B cell (primary cell): ENCODE results near the gene NUP62. TPM values are rescaled to one million over a fixed set of nuclear protein-coding genes. Genes with fewer than 3 reads are reported as not detected.

Source experiments
- ATAC-seq: fragments of 200-7000 bp; cut with Tn5 transposase; one replicate; pipeline ENCODE4 v1.10.0; 2021; ENCODE audit warnings: low read depth, mild to moderate bottlenecking, moderate number of reproducible peaks, moderate library complexity
- CTCF ChIA-PET: fragments of 350-600 bp; sonication (Branson Sonifier 250); formaldehyde crosslinking; loops from one replicate; lab custom pipeline; 2021; ENCODE audit warnings: antibody characterized with exemption, inconsistent platforms; lab: Charles Lee
- POLR2A ChIA-PET: fragments of 350-600 bp; sonication (Branson Sonifier 250); formaldehyde crosslinking; loops from one replicate; lab custom pipeline; 2021; ENCODE audit warnings: antibody characterized with exemption; lab: Charles Lee
- DNase-seq: peaks from one replicate; pipeline ENCODE4 v3.0.0; 2013
- H2AFZ ChIP-seq: 2 replicates; pipeline ENCODE4 v1.6.1; 2012; ENCODE audit warnings: mild to moderate bottlenecking, low read depth, low read length; ENCODE audit not compliant: insufficient read depth, poor library complexity, severe bottlenecking
- H3K27ac ChIP-seq, 2 donors: 1 replicate in 1 of 2; 2 replicates in 1 of 2; pipeline ENCODE4 v1.5.1; 2012 to 2013; ENCODE audit warnings: low read length in 2 of 2, mild to moderate bottlenecking in 2 of 2, moderate library complexity in 1 of 2
- H3K27me3 ChIP-seq, 4 experiments: fragments of 200-600 bp in 1 of 4; sonication (generic) in 1 of 4; replicated peaks in 1 of 4; 1 replicate in 2 of 4; 2 replicates in 2 of 4; pipeline versions ENCODE4 v1.6.1 to v1.7.0; 2013 to 2016; ENCODE audit warnings: low read length in 3 of 4, mild to moderate bottlenecking in 2 of 4, mixed read lengths in 1 of 4, moderate library complexity in 1 of 4; ENCODE audit not compliant: insufficient read depth in 4 of 4, control insufficient read depth in 3 of 4; ENCODE audit errors: control extremely low read depth in 1 of 4
- H3K36me3 ChIP-seq, 2 experiments: replicated peaks in 1 of 2; 1 replicate in 1 of 2; 2 replicates in 1 of 2; pipeline versions ENCODE4 v1.6.1 to v1.7.1; 2013; ENCODE audit warnings: low read length in 1 of 2; ENCODE audit not compliant: insufficient read depth in 2 of 2, control insufficient read depth in 1 of 2; ENCODE audit errors: control extremely low read depth in 1 of 2, extremely low read depth in 1 of 2
- H3K4me1 ChIP-seq, 2 donors: fragments of 200-600 bp in 1 of 2; sonication (generic) in 1 of 2; 1 replicate in 1 of 2; 2 replicates in 1 of 2; pipeline versions ENCODE4 v1.5.1 to v1.6.1; 2013 to 2017; ENCODE audit warnings: low read length in 2 of 2; ENCODE audit not compliant: control insufficient read depth in 2 of 2, insufficient read depth in 2 of 2
- H3K4me2 ChIP-seq: replicated peaks from 2 replicates; pipeline ENCODE3; 2012; ENCODE audit warnings: mild to moderate bottlenecking, low read depth, low read length; ENCODE audit not compliant: poor library complexity, severe bottlenecking
- H3K4me3 ChIP-seq, 5 experiments: fragments of 200-600 bp in 1 of 5; sonication (generic) in 1 of 5; 1 replicate in 3 of 5; 2 replicates in 2 of 5; pipeline versions ENCODE4 v1.5.1 to v1.7.0; 2011 to 2016; ENCODE audit warnings: low read length in 4 of 5, mild to moderate bottlenecking in 4 of 5, low read depth in 2 of 5, control low read depth in 1 of 5, moderate library complexity in 1 of 5; ENCODE audit not compliant: insufficient read depth in 1 of 5; ENCODE audit errors: control extremely low read depth in 1 of 5, extremely low read depth in 1 of 5
- H3K79me2 ChIP-seq: fragments of 200-600 bp; sonication (generic); one replicate; pipeline ENCODE4 v1.6.0; 2016; ENCODE audit warnings: low read length; ENCODE audit not compliant: control insufficient read depth, insufficient read depth
- H3K9ac ChIP-seq: fragments of 200-600 bp; sonication (generic); 2 replicates; pipeline ENCODE4 v1.6.1; 2017; ENCODE audit warnings: mild to moderate bottlenecking, low read length, moderate library complexity
- H3K9me3 ChIP-seq, 3 donors: one replicate each; pipeline versions ENCODE4 v1.6.1 to v1.7.1; 2013; ENCODE audit warnings: low read length in 2 of 3; ENCODE audit not compliant: control insufficient read depth in 2 of 3, insufficient read depth in 1 of 3; ENCODE audit errors: control extremely low read depth in 1 of 3
- H4K20me1 ChIP-seq: 2 replicates; pipeline ENCODE4 v1.6.0; 2012; ENCODE audit warnings: mild to moderate bottlenecking, low read length; ENCODE audit not compliant: insufficient read depth, control insufficient read depth, poor library complexity, severe bottlenecking
- H3K27ac Mint-ChIP-seq: one replicate; pipeline ENCODE4 v1.8.0; 2021; ENCODE audit warnings: mixed read lengths
- H3K27me3 Mint-ChIP-seq: one replicate; pipeline ENCODE4 v1.8.0; 2021; ENCODE audit warnings: mixed read lengths
- H3K4me1 Mint-ChIP-seq: one replicate; pipeline ENCODE4 v1.8.0; 2021; ENCODE audit warnings: mixed read lengths
- H3K4me3 Mint-ChIP-seq: one replicate; pipeline ENCODE4 v1.8.0; 2021; ENCODE audit warnings: mixed read lengths
- H3K9me3 Mint-ChIP-seq: one replicate; pipeline ENCODE4 v1.8.0; 2022; ENCODE audit warnings: mixed read lengths; ENCODE audit not compliant: insufficient read depth
- CTCF ChIP-seq: fragments of 200-600 bp; IDR thresholded peaks from one replicate; pipeline ENCODE4 v1.8.0; 2022; ENCODE audit warnings: antibody characterized with exemption, mild to moderate bottlenecking
- EZH2 ChIP-seq: IDR thresholded peaks from 2 replicates; pipeline ENCODE4 v1.6.1; 2012; ENCODE audit warnings: borderline replicate concordance, low read depth, mild to moderate bottlenecking, moderate library complexity, low read length; ENCODE audit not compliant: insufficient read depth, poor library complexity, severe bottlenecking
- WGBS: methylation state at CpG from one replicate; pipeline ENCODE4 v1.1.5; 2013; ENCODE audit warnings: missing lambda C conversion rate; ENCODE audit not compliant: insufficient coverage; 5-methylcytosine and 5-hydroxymethylcytosine counted together
- intact Hi-C: fragments of 100-400 bp; cut with micrococcal nuclease; formaldehyde crosslinking; loops from one replicate; pipeline ENCODE4 v1.10.0; 2022
- polyA plus RNA-seq: library from polyadenylated mRNA; depleted of rRNA; stranded (reverse); fragments of >200 nt; gene quantifications from 2 replicates; pipeline ENCODE4 v1.2.3, GENCODE V29; 2012
- total RNA-seq, 2 donors: library from RNA; stranded (reverse); fragments of 120-200 nt in 1 of 2; gene quantifications; 1 replicate in 1 of 2; 2 replicates in 1 of 2; pipeline versions ENCODE4 v1.2.3 to v1.2.4, GENCODE V29; 2013 to 2022

NUP62 gene
- total and polyA plus RNA-seq, 2 donors (not counting 1 experiment from before 2014, with no cell fraction given): 25.2 to 75.7 TPM

DNA sequence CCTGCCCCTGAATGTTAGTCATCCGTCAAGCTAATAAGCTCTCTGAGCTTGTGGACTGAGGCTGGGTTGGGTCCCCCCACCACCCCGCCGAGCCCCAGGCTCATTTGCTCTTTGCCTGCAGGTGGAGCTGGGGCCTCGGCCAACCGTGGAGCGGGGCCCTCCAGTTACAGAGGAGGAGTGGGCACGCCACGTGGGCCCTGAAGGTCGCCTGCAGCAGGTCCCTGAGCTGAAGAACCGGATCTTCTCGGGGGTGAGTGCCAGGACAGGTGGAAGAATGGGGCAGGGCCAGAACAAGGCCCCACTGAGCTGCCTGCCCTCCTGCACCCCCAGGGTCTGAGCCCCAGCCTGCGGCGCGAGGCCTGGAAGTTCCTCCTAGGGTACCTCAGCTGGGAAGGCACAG is 46.7 kb downstream of the NUP62 start:
- DNase-seq (no peak), ATAC-seq (no peak)
- Mint-ChIP-seq H3K9me3 (no peaks in the 10 kb centered on the region), H3K27me3 (no peaks in the 10 kb centered on the region), H3K4me3 (no peak overlapping the region), H3K27ac (no peak overlapping the region), H3K4me1 (peaks cover 11% of the 10 kb centered on the region)
- Histone ChIP-seq H3K27me3 (no peaks in the 10 kb centered on the region), H3K9ac (no peak overlapping the region), H3K4me3 (no peak overlapping the region), H4K20me1 (peaks cover 50% of the 10 kb centered on the region), H3K27ac (no peak overlapping the region), H3K4me1 (peaks cover 7 to 12% of the 10 kb centered on the region in 2 donors), H3K9me3 (no peaks in the 10 kb centered on the region), H3K79me2 (peaks cover 8% of the 10 kb centered on the region), H3K36me3 (peaks cover 0 to 62% of the 10 kb centered on the region in 2 experiments), H2AFZ (no peak overlapping the region), H3K4me2 (no peak overlapping the region)
- POLR2A ChIA-PET: no interaction called here
- 96% methylated on average over 14 of the region's 14 CpGs for WGBS
- no peak for TF ChIP-seq EZH2
- no peak for TF ChIP-seq CTCF
- CTCF ChIA-PET: no interaction called here
- intact Hi-C loops: no loop called here

DNA sequence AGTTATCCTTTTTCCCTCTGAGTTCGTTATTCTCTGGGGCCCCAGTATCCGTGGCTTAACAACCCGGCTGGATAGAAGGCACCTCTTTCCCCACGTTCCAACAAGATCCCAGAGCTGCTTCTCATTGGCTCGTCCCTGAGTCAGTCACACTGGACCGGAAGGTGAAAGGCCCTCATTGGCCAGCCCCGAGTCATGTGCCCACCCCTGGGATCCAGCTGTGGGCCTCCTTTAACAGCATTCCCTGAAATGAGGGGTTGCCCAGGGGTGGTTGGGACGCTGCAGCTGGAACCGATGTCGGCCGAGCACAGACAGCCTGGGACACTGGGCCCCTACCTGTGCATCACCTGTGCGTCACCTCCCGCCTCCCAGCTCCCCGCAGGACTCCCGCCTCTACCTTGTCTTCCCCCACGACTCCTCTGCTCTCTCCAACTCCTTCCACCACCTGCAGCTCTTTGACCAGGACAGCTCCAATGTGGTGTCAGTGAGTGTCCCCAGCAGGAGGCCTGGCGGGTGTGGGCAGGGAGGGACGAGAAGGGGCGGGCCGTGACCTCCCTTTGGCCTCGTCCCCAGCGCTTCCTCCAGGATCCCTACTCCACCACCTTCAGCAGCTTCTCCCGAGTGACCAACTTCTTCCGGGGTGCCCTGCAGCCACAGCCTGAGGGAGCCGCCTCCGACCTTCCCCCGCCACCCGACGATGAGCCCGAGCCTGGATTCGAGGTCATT is 47.5 kb downstream of the NUP62 start:
- H3K4me1 ChIP-seq: peaks cover 7 to 12% of the 10 kb centered on the region in 2 donors
- 100% methylated on average over 19 of the region's 31 CpGs for WGBS
- H3K4me3 Mint-ChIP-seq: no peak overlapping the region
- POLR2A ChIA-PET: no interaction called here
- peaks cover 8% of the 10 kb centered on the region for H3K79me2 ChIP-seq
- no peak for DNase-seq
- H4K20me1 ChIP-seq: peaks cover 47% of the 10 kb centered on the region
- no peak overlapping the region for H3K27ac Mint-ChIP-seq
- CTCF ChIA-PET: interaction anchor here (1.6 kb wide), 1 partner anchor 9 kb away, joined by 5 read pairs; no protein-coding TSS in a partner anchor
- H3K9me3 Mint-ChIP-seq: no peaks in the 10 kb centered on the region
- TF ChIP-seq EZH2 (no peak), CTCF (no peak)
- H3K9ac ChIP-seq: no peak overlapping the region
- no peak overlapping the region for H3K4me3 ChIP-seq
- H3K4me2 ChIP-seq: no peak overlapping the region
- intact Hi-C loops: no loop called here
- peaks cover 11% of the 10 kb centered on the region for H3K4me1 Mint-ChIP-seq
- H3K9me3 ChIP-seq: no peaks in the 10 kb centered on the region
- H3K27me3 ChIP-seq: no peaks in the 10 kb centered on the region
- no peak overlapping the region for H2AFZ ChIP-seq
- no peak for ATAC-seq
- H3K27me3 Mint-ChIP-seq: no peaks in the 10 kb centered on the region
- H3K27ac ChIP-seq: no peak overlapping the region
- peaks cover 0 to 62% of the 10 kb centered on the region in 2 experiments for H3K36me3 ChIP-seq
